HepG2 (cell line): Measurements from ENCODE around the gene FZD4. TPM values are rescaled to one million over a fixed set of nuclear protein-coding genes. Genes with fewer than 3 reads are reported as not detected.
A peak's percentile ranks its signal among the peaks of the same experiment; 100 is the strongest.

Experiments used
- ATF7-NPFF ChIP-seq: sonication (generic); formaldehyde crosslinking; IDR thresholded peaks from 2 replicates; pipeline ENCODE4 v1.8.1; 2023; ENCODE audit warnings: mild to moderate bottlenecking, low read depth, missing genetic modification reagents, moderate library complexity
- BORCS8-MEF2B ChIP-seq: sonication (generic); formaldehyde crosslinking; IDR thresholded peaks from 2 replicates; pipeline ENCODE4 v1.8.0; 2022; ENCODE audit warnings: mild to moderate bottlenecking, missing genetic modification reagents
- EED ChIP-seq: sonication (generic); formaldehyde crosslinking; IDR thresholded peaks from 2 replicates; pipeline ENCODE4 v1.5.0; 2020; ENCODE audit warnings: mild to moderate bottlenecking, missing genetic modification reagents
- FOXP1 ChIP-seq, 2 experiments: fragments of 450-650 bp in 1 of 2; IDR thresholded peaks; 2 replicates each; pipeline ENCODE4 v1.6.1; 2017 to 2018; ENCODE audit warnings: antibody characterized with exemption in 1 of 2
- HOXA5 ChIP-seq: sonication (generic); formaldehyde crosslinking; IDR thresholded peaks from 2 replicates; pipeline ENCODE4 v1.4.0; 2020; ENCODE audit warnings: missing genetic modification reagents
- JUN ChIP-seq: sonication (generic); formaldehyde crosslinking; IDR thresholded peaks from 2 replicates; pipeline ENCODE4 v1.4.0; 2020; ENCODE audit warnings: mild to moderate bottlenecking, missing genetic modification reagents
- KLF6 ChIP-seq: IDR thresholded peaks from 2 replicates; pipeline ENCODE4 v1.8.0; 2016; ENCODE audit warnings: missing biosample characterization, missing genetic modification reagents
- MAZ ChIP-seq, 2 experiments: sonication (generic) in 1 of 2; formaldehyde crosslinking in 1 of 2; IDR thresholded peaks; 2 replicates each; pipeline versions ENCODE4 v1.5.0 to v1.6.1; 2012 to 2020; ENCODE audit warnings: low read depth in 2 of 2, mild to moderate bottlenecking in 2 of 2, borderline replicate concordance in 1 of 2, improper control_type of control experiment in 1 of 2, low read length in 1 of 2, missing genetic modification reagents in 1 of 2, moderate library complexity in 1 of 2
- MED13 ChIP-seq: sonication (generic); formaldehyde crosslinking; IDR thresholded peaks from 2 replicates; pipeline ENCODE4 v1.5.0; 2020; ENCODE audit warnings: missing genetic modification reagents
- MED8 ChIP-seq: sonication (generic); formaldehyde crosslinking; IDR thresholded peaks from 2 replicates; pipeline ENCODE4 v1.8.1; 2023; ENCODE audit warnings: mild to moderate bottlenecking, missing genetic modification reagents; ENCODE audit not compliant: insufficient replicate concordance
- TMF1 ChIP-seq: sonication (generic); formaldehyde crosslinking; IDR thresholded peaks from 2 replicates; pipeline ENCODE4 v1.8.1; 2022; ENCODE audit warnings: low read depth, missing genetic modification reagents
- ZFX ChIP-seq: sonication (generic); formaldehyde crosslinking; IDR thresholded peaks from 2 replicates; pipeline ENCODE4 v1.4.0; 2020; ENCODE audit warnings: mild to moderate bottlenecking, low read depth, missing genetic modification reagents, moderate library complexity
- ZNF326 ChIP-seq: sonication (generic); formaldehyde crosslinking; IDR thresholded peaks from 2 replicates; pipeline ENCODE4 v1.4.0; 2020; ENCODE audit warnings: missing genetic modification reagents, borderline replicate concordance
- ZNF768 ChIP-seq: sonication (generic); formaldehyde crosslinking; IDR thresholded peaks from 2 replicates; pipeline ENCODE4 v1.4.0; 2020; ENCODE audit warnings: missing genetic modification reagents
- polyA plus RNA-seq, 8 experiments: library from polyadenylated mRNA; depleted of rRNA in 3 of 8; stranded (reverse) in 7 of 8; unstranded in 1 of 8; fragments of >200 nt; fragmentation: Illumina TruSeq in 4 of 8; extraction: Trizol in 4 of 8; gene quantifications; 2 replicates each; pipeline versions ENCODE4 v1.2.1 to v1.2.3, GENCODE V29; 2011 to 2016; ENCODE audit warnings: low read depth in 4 of 8, missing spikeins in 1 of 8, mixed read lengths in 1 of 8; ENCODE audit not compliant: insufficient read depth in 1 of 8
- total RNA-seq, 5 experiments: library from RNA; depleted of rRNA; stranded (reverse); fragments of >200 nt; fragmentation: Illumina TruSeq; extraction: Trizol; gene quantifications; 2 replicates each; pipeline ENCODE4 v1.2.3, GENCODE V29; 2016; ENCODE audit warnings: low read depth in 1 of 5
- TF ChIP-seq, protein P1 (sequence below): sonication (generic); formaldehyde crosslinking; IDR thresholded peaks from 2 replicates; pipeline ENCODE4 v1.4.0; 2020; ENCODE audit warnings: missing genetic modification reagents
- TF ChIP-seq, protein P2 (sequence below): sonication (generic); formaldehyde crosslinking; IDR thresholded peaks from 2 replicates; pipeline ENCODE4 v1.5.0; 2020; ENCODE audit warnings: mild to moderate bottlenecking, missing genetic modification reagents
- TF ChIP-seq, protein P3 (sequence below): sonication (generic); formaldehyde crosslinking; IDR thresholded peaks from 2 replicates; pipeline ENCODE4 v1.8.1; 2023; ENCODE audit warnings: mild to moderate bottlenecking, inconsistent platforms, moderate library complexity, missing genetic modification reagents, borderline replicate concordance
- TF ChIP-seq, protein P4 (sequence below): sonication (generic); formaldehyde crosslinking; IDR thresholded peaks from 2 replicates; pipeline ENCODE4 v1.8.0; 2022; ENCODE audit warnings: mild to moderate bottlenecking, missing genetic modification reagents, moderate library complexity
- TF ChIP-seq, protein P5 (sequence below), 2 experiments: sonication (generic) in 1 of 2; formaldehyde crosslinking in 1 of 2; IDR thresholded peaks; 2 replicates each; pipeline versions ENCODE4 v1.4.0 to v1.6.1; 2018 to 2020; ENCODE audit warnings: missing genetic modification reagents in 2 of 2, borderline replicate concordance in 1 of 2, low read depth in 1 of 2, mild to moderate bottlenecking in 1 of 2, missing biosample characterization in 1 of 2

Gene FZD4
- total and polyA plus RNA-seq, 2 of the 13 experiments (the other 11 are each of a cell fraction or from before 2014, with no cell fraction given): 46.5 to 70.4 TPM

DNA sequence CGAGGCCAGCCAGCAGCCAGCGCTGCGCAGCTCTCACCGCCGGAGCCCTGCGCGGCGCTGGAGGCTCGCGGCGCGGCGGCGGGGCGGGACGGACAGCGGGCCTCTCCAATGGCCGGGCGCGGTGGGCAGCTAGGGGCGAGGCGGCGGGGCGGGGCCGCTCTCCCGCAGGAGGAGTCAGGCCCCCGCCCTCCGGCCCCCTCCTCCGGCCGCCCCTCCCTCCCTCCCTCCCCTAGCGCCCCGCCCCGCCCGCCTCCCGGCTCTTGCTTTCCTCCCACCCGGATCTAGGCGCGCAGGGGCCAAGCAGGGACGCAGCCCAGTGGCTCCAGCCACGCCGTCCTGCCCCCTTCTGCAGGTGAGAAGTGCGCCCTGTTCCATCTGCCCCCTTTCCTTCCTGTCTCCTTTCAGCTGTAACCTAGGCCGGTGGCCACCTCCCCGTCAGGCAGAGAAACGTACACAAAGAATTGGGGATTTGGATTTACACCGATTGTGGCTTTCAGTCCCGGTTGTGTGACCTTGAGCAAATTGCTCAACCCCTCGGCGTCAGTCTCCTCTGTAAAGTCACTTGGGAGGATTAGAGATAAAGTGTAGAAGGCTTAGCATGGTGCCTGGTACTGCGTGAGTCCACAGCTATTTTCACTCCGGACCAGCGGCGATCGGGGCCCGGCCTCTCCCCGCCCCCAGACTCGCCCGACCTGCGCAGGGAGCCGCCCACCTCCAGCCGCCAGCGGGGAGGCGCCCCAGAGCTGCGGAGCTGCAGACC is at the start of gene FZD4 (continued):
- TF ChIP-seq, protein P1, sequence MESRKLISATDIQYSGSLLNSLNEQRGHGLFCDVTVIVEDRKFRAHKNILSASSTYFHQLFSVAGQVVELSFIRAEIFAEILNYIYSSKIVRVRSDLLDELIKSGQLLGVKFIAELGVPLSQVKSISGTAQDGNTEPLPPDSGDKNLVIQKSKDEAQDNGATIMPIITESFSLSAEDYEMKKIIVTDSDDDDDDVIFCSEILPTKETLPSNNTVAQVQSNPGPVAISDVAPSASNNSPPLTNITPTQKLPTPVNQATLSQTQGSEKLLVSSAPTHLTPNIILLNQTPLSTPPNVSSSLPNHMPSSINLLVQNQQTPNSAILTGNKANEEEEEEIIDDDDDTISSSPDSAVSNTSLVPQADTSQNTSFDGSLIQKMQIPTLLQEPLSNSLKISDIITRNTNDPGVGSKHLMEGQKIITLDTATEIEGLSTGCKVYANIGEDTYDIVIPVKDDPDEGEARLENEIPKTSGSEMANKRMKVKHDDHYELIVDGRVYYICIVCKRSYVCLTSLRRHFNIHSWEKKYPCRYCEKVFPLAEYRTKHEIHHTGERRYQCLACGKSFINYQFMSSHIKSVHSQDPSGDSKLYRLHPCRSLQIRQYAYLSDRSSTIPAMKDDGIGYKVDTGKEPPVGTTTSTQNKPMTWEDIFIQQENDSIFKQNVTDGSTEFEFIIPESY (CRISPR knock-in tag): no peak
- no peak for TF ChIP-seq EED (CRISPR knock-in tag)
- peak; percentile 71 for TF ChIP-seq ZFX (CRISPR knock-in tag)
- TF ChIP-seq, protein P2, sequence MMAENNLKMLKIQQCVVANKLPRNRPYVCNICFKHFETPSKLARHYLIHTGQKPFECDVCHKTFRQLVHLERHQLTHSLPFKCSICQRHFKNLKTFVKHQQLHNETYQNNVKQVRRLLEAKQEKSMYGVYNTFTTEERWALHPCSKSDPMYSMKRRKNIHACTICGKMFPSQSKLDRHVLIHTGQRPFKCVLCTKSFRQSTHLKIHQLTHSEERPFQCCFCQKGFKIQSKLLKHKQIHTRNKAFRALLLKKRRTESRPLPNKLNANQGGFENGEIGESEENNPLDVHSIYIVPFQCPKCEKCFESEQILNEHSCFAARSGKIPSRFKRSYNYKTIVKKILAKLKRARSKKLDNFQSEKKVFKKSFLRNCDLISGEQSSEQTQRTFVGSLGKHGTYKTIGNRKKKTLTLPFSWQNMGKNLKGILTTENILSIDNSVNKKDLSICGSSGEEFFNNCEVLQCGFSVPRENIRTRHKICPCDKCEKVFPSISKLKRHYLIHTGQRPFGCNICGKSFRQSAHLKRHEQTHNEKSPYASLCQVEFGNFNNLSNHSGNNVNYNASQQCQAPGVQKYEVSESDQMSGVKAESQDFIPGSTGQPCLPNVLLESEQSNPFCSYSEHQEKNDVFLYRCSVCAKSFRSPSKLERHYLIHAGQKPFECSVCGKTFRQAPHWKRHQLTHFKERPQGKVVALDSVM (CRISPR knock-in tag): peak; percentile 25; the same call in 1 of the 2 replicates
- peak; percentile 76; the same call in 1 of the 2 replicates for TF ChIP-seq MAZ (IDR thresholded peaks at IDR 0.05; ENCODE audit: borderline replicate concordance, low read depth, low read length)
- peak; percentile 65; the same call in 1 of the 2 replicates for TF ChIP-seq MAZ (CRISPR knock-in tag; IDR thresholded peaks at IDR 0.05; ENCODE audit: low read depth)
- TF ChIP-seq, protein P3, sequence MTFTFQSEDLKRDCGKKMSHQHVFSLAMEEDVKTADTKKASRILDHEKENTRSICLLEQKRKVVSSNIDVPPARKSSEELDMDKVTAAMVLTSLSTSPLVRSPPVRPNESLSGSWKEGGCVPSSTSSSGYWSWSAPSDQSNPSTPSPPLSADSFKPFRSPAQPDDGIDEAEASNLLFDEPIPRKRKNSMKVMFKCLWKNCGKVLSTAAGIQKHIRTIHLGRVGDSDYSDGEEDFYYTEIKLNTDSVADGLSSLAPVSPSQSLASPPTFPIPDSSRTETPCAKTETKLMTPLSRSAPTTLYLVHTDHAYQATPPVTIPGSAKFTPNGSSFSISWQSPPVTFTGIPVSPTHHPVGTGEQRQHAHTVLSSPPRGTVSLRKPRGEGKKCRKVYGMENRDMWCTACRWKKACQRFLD (CRISPR knock-in tag): 0 out of 2 replicates have a peak, but pooled peaks have one; percentile 8
- peak; percentile 66 for TF ChIP-seq ATF7-NPFF (CRISPR knock-in tag)
- TF ChIP-seq BORCS8-MEF2B: no peak; the same call in none of the 2 replicates
- TF ChIP-seq, protein P4, sequence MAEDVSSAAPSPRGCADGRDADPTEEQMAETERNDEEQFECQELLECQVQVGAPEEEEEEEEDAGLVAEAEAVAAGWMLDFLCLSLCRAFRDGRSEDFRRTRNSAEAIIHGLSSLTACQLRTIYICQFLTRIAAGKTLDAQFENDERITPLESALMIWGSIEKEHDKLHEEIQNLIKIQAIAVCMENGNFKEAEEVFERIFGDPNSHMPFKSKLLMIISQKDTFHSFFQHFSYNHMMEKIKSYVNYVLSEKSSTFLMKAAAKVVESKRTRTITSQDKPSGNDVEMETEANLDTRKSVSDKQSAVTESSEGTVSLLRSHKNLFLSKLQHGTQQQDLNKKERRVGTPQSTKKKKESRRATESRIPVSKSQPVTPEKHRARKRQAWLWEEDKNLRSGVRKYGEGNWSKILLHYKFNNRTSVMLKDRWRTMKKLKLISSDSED: no peak
- peak; percentile 7 for TF ChIP-seq MED8 (CRISPR knock-in tag)
- peak; percentile 0; the same call in 1 of the 2 replicates for TF ChIP-seq KLF6 (CRISPR knock-in tag)
- TF ChIP-seq FOXP1 (IDR thresholded peaks at IDR 0.05): no peak
- no peak for TF ChIP-seq FOXP1 (CRISPR knock-in tag; IDR thresholded peaks at IDR 0.05)
- TF ChIP-seq ZNF768 (CRISPR knock-in tag): peak; percentile 28
- no peak; the same call in 1 of the 2 replicates for TF ChIP-seq JUN (CRISPR knock-in tag)
- TF ChIP-seq TMF1 (CRISPR knock-in tag): peak; percentile 32; the same call in 1 of the 2 replicates
- no peak; the same call in 1 of the 2 replicates for TF ChIP-seq HOXA5 (CRISPR knock-in tag)
- TF ChIP-seq, protein P5, sequence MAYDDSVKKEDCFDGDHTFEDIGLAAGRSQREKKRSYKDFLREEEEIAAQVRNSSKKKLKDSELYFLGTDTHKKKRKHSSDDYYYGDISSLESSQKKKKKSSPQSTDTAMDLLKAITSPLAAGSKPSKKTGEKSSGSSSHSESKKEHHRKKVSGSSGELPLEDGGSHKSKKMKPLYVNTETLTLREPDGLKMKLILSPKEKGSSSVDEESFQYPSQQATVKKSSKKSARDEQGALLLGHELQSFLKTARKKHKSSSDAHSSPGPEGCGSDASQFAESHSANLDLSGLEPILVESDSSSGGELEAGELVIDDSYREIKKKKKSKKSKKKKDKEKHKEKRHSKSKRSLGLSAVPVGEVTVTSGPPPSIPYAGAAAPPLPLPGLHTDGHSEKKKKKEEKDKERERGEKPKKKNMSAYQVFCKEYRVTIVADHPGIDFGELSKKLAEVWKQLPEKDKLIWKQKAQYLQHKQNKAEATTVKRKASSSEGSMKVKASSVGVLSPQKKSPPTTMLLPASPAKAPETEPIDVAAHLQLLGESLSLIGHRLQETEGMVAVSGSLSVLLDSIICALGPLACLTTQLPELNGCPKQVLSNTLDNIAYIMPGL (CRISPR knock-in tag; IDR thresholded peaks at IDR 0.05; ENCODE audit: borderline replicate concordance in 1 of 2, low read depth in 1 of 2): peak; percentile 90 to 93; a peak in 2 of 4 replicates
- no peak for TF ChIP-seq ZNF326 (CRISPR knock-in tag)
- no peak; the same call in 1 of the 2 replicates for TF ChIP-seq MED13 (CRISPR knock-in tag)
